HepG2 (cell line): ENCODE results near the gene IL1RAP. TPM values are rescaled to one million over a fixed set of nuclear protein-coding genes. Genes with fewer than 3 reads are reported as not detected.

Experiments used
- ATAC-seq: fragments of 200-7000 bp; cut with Tn5 transposase; 3 replicates; pipeline ENCODE4 v1.9.1; 2020; ENCODE audit warnings: mild to moderate bottlenecking, moderate library complexity
- BruUV-seq: library from RNA; stranded (reverse); fragments of 400-500 nt; replicated peaks from 2 replicates; lab custom pipeline; 2021; lab: Mats Ljungman, UMichigan
- CTCF ChIA-PET: fragments of 300-600 bp; formaldehyde crosslinking; extraction: SDS; loops from one replicate; lab custom pipeline; 2021; ENCODE audit warnings: low total read pairs, inconsistent platforms, low intra/inter-chr PET ratio; lab: Yijun Ruan, JAX
- POLR2A ChIA-PET: fragments of 350-600 bp; sonication (Branson Sonifier 250); formaldehyde crosslinking; loops from one replicate; lab custom pipeline; 2020; ENCODE audit warnings: antibody characterized with exemption, inconsistent platforms; lab: Yijun Ruan, JAX
- DNase-seq: peaks from one replicate; pipeline ENCODE4 v3.0.0-alpha.2; 2015; ENCODE audit warnings: low spot score
- FAIRE-seq: peaks from 3 replicates; lab custom pipeline; 2011; peaks lifted over from hg19 to GRCh38; lab: Jason Lieb, UNC
- H2AFZ ChIP-seq: one replicate; pipeline ENCODE4 v1.6.1; 2011; ENCODE audit warnings: low read length, inconsistent platforms
- H3K27ac ChIP-seq: fragments of 300-600 bp; 3 replicates; pipeline ENCODE4 v1.8.0; 2011; ENCODE audit warnings: mixed run types, mild to moderate bottlenecking, mixed read lengths, low read length, inconsistent platforms; ENCODE audit not compliant: insufficient read depth; ENCODE audit errors: extremely low read length
- H3K27me3 ChIP-seq, 2 experiments: fragments of 200-600 bp in 1 of 2; 2 replicates in 1 of 2; 3 replicates in 1 of 2; pipeline versions ENCODE4 v1.6.0 to v1.8.0; 2011; ENCODE audit warnings: low read length in 2 of 2, mild to moderate bottlenecking in 2 of 2, moderate library complexity in 2 of 2, inconsistent platforms in 1 of 2; ENCODE audit not compliant: insufficient read depth in 2 of 2, control insufficient read depth in 1 of 2
- H3K36me3 ChIP-seq, 2 experiments: fragments of 200-600 bp in 1 of 2; replicated peaks in 1 of 2; 2 replicates in 1 of 2; 3 replicates in 1 of 2; pipeline versions ENCODE4 v1.5.1 to v1.8.0; 2011; ENCODE audit warnings: low read length in 2 of 2, inconsistent platforms in 1 of 2; ENCODE audit not compliant: insufficient read depth in 2 of 2, control insufficient read depth in 1 of 2
- H3K4me1 ChIP-seq: 2 replicates; pipeline ENCODE4 v1.5.1; 2012; ENCODE audit warnings: low read length, inconsistent platforms; ENCODE audit not compliant: insufficient read depth
- H3K4me2 ChIP-seq: 2 replicates; pipeline ENCODE4 v1.6.0; 2011; ENCODE audit warnings: low read depth, low read length, inconsistent platforms
- H3K4me3 ChIP-seq, 3 experiments: fragments of 200-600 bp in 1 of 3; sonication (generic), shearing (Covaris generic) in 1 of 3; replicated peaks in 1 of 3; 2 replicates each; pipeline ENCODE4 v1.5.1; 2011 to 2016; ENCODE audit warnings: low read length in 3 of 3, inconsistent platforms in 2 of 3, low read depth in 2 of 3, mild to moderate bottlenecking in 2 of 3, control low read depth in 1 of 3, mixed read lengths in 1 of 3; ENCODE audit not compliant: insufficient read depth in 1 of 3
- H3K79me2 ChIP-seq: one replicate; pipeline ENCODE4 v1.6.1; 2011; ENCODE audit warnings: low read length, inconsistent platforms; ENCODE audit not compliant: insufficient read depth
- H3K9ac ChIP-seq: 2 replicates; pipeline ENCODE4 v1.6.0; 2011; ENCODE audit warnings: mild to moderate bottlenecking, low read depth, low read length, inconsistent platforms; ENCODE audit not compliant: insufficient read depth
- H3K9me3 ChIP-seq: 2 replicates; pipeline ENCODE4 v1.5.1; 2012; ENCODE audit warnings: mild to moderate bottlenecking, low read length
- H4K20me1 ChIP-seq: 2 replicates; pipeline ENCODE4 v1.6.0; 2011; ENCODE audit warnings: inconsistent platforms, mild to moderate bottlenecking, low read length, moderate library complexity; ENCODE audit not compliant: insufficient read depth
- FOXK2 ChIP-seq: fragments of 450-650 bp; IDR thresholded peaks from 2 replicates; pipeline ENCODE4 v1.6.1; 2016
- GPN1 ChIP-seq: sonication (generic); formaldehyde crosslinking; IDR thresholded peaks from 2 replicates; pipeline ENCODE4 v1.5.1; 2020; ENCODE audit warnings: missing genetic modification reagents, borderline replicate concordance
- HMGXB3 ChIP-seq: sonication (generic); formaldehyde crosslinking; IDR thresholded peaks from 2 replicates; pipeline ENCODE4 v1.4.0; 2020; ENCODE audit warnings: missing genetic modification reagents, borderline replicate concordance
- KMT2B ChIP-seq: IDR thresholded peaks from 2 replicates; pipeline ENCODE4 v1.6.1; 2016; ENCODE audit warnings: missing genetic modification reagents, missing compliant biosample characterization
- MLLT10 ChIP-seq: sonication (generic); formaldehyde crosslinking; IDR thresholded peaks from 2 replicates; pipeline ENCODE4 v1.4.0; 2020; ENCODE audit warnings: missing genetic modification reagents
- NKX3-1 ChIP-seq: sonication (generic); formaldehyde crosslinking; IDR thresholded peaks from 2 replicates; pipeline ENCODE4 v1.5.0; 2020; ENCODE audit warnings: missing genetic modification reagents
- RBAK ChIP-seq: sonication (generic); formaldehyde crosslinking; IDR thresholded peaks from 2 replicates; pipeline ENCODE4 v1.5.1; 2020; ENCODE audit warnings: mild to moderate bottlenecking, missing genetic modification reagents
- TFAP4 ChIP-seq: sonication (generic); IDR thresholded peaks from 2 replicates; pipeline ENCODE4 v1.6.1; 2016; ENCODE audit warnings: low read depth, borderline replicate concordance
- THRA ChIP-seq: sonication (generic); formaldehyde crosslinking; IDR thresholded peaks from 2 replicates; pipeline ENCODE4 v1.4.0; 2020; ENCODE audit warnings: missing genetic modification reagents, borderline replicate concordance
- ZNF180 ChIP-seq: sonication (generic); formaldehyde crosslinking; IDR thresholded peaks from 2 replicates; pipeline ENCODE4 v1.4.0; 2020; ENCODE audit warnings: low read depth, missing genetic modification reagents, borderline replicate concordance
- WGBS: methylation state at CpG from one replicate; pipeline ENCODE4 v1.1.6; 2017; ENCODE audit warnings: low lambda C conversion rate; 5-methylcytosine and 5-hydroxymethylcytosine counted together
- in situ Hi-C: cut with HindIII; loops from 2 replicates; pipeline ENCODE4 v1.10.0; 2017; ENCODE audit warnings: low pct_unique_long_range_greater_than_20kb; ENCODE audit not compliant: extremely low pct_ligation_motif_present
- intact Hi-C: fragments of 100-400 bp; cut with micrococcal nuclease; formaldehyde crosslinking; loops from one replicate; pipeline ENCODE4 v1.10.0; 2022; ENCODE audit not compliant: unreplicated experiment
- polyA plus RNA-seq, 8 experiments: library from polyadenylated mRNA; depleted of rRNA in 3 of 8; stranded (reverse) in 7 of 8; unstranded in 1 of 8; fragments of >200 nt; fragmentation: Illumina TruSeq in 4 of 8; extraction: Trizol in 4 of 8; gene quantifications; 2 replicates each; pipeline versions ENCODE4 v1.2.1 to v1.2.3, GENCODE V29; 2011 to 2016; ENCODE audit warnings: low read depth in 4 of 8, missing spikeins in 1 of 8, mixed read lengths in 1 of 8; ENCODE audit not compliant: insufficient read depth in 1 of 8
- total RNA-seq, 5 experiments: library from RNA; depleted of rRNA; stranded (reverse); fragments of >200 nt; fragmentation: Illumina TruSeq; extraction: Trizol; gene quantifications; 2 replicates each; pipeline ENCODE4 v1.2.3, GENCODE V29; 2016; ENCODE audit warnings: low read depth in 1 of 5

IL1RAP gene
- total and polyA plus RNA-seq, 2 of the 13 experiments (the other 11 are each of a cell fraction or from before 2014, with no cell fraction given): 18.3 to 54.9 TPM

- Histone ChIP-seq H3K9me3 (no peaks in the 10 kb centered on the region), H3K79me2 (no peaks in the 10 kb centered on the region), H3K27me3 (no peaks in the 10 kb centered on the region), H3K27ac (no peak overlapping the region), H3K9ac (no peak overlapping the region), H3K4me2 (no peak overlapping the region), H3K4me1 (no peaks in the 10 kb centered on the region), H3K4me3 (no peak overlapping the region), H4K20me1 (no peaks in the 10 kb centered on the region), H2AFZ (no peak overlapping the region), H3K36me3 (peaks cover 1 to 19% of the 10 kb centered on the region in 2 experiments; a peak in 3 of 5 replicates)
- BruUV-seq: no TSS peak
- ChIA-PET POLR2A (no interaction called here), CTCF (no interaction called here)
- TF ChIP-seq ZNF180 (no peak), NKX3-1 (CRISPR knock-in tag) (no peak), RBAK (no peak), THRA (CRISPR knock-in tag) (no peak), MLLT10 (CRISPR knock-in tag) (no peak), TFAP4 (no peak), GPN1 (CRISPR knock-in tag) (no peak), HMGXB3 (CRISPR knock-in tag) (no peak), KMT2B (no peak), FOXK2 (no peak)
- no peak for DNase-seq
- 98% methylated on average over 2 of the region's 2 CpGs for WGBS
- FAIRE-seq: no peak
- in situ Hi-C loops: no loop called here
- intact Hi-C loops: no loop called here
- no peak for ATAC-seq
These were observed 117.4 kb downstream of the IL1RAP start for GRCh38 chr3:190631295-190631694.
